ENCODE data around the gene DYNLT1.

DNA sequence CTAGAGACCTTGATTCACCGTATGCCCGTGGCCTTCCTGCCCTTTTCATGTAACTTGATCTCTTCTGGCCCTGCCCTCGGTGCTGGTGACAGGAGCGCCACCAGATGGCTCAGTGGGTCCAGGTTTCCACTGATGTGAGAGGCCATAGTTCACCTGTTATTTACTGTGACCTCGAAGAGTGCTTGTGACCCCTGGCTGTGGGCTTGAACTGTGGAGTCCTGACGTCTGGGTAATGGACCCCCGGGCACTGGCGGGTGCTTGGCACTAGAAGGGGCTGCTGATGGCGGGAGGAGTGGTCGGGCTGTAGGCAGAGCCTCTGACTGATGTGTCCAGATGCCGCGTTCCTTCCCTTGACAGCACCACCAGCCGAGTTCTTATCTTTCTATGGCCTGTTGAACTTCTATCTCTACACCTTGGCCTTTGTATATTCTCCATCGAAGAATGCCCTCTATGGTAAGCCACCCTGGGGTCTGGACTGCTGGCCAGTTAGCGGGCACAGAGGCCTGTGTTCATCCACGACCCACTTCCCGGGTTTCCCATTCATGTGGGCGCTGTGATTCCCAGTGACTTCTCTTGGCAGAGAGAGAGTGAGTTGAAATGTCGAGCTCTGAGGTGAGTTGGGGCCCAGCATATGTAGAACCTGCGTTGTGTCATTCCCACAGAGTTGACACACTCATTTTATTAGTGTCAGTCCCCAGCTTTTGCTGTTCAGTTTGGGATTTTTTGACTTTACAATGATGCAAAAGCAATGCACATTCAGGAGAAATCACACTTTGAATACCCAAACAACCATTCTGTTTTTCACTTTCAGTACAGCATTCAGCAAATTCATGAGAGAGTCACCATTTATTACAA, 14.9 kb downstream of the DYNLT1 start:
- TF ChIP-seq TAF1 (IDR thresholded peaks at IDR 0.05; ENCODE audit: low read depth) (no peak), ZBTB7A (IDR thresholded peaks at IDR 0.05; ENCODE audit: low read depth) (no peak), CREB1 (IDR thresholded peaks at IDR 0.05; ENCODE audit: low read depth) (no peak), RAD21 (IDR thresholded peaks at IDR 0.05; ENCODE audit: low read depth) (peak; percentile 81), YY1 (IDR thresholded peaks at IDR 0.05; ENCODE audit: low read depth) (no peak), EP300 (IDR thresholded peaks at IDR 0.05; ENCODE audit: borderline replicate concordance) (0 out of 2 replicates have a peak, but pooled peaks have one; percentile 13), EGR1 (IDR thresholded peaks at IDR 0.05) (no peak)
- TF ChIP-seq, protein P1, sequence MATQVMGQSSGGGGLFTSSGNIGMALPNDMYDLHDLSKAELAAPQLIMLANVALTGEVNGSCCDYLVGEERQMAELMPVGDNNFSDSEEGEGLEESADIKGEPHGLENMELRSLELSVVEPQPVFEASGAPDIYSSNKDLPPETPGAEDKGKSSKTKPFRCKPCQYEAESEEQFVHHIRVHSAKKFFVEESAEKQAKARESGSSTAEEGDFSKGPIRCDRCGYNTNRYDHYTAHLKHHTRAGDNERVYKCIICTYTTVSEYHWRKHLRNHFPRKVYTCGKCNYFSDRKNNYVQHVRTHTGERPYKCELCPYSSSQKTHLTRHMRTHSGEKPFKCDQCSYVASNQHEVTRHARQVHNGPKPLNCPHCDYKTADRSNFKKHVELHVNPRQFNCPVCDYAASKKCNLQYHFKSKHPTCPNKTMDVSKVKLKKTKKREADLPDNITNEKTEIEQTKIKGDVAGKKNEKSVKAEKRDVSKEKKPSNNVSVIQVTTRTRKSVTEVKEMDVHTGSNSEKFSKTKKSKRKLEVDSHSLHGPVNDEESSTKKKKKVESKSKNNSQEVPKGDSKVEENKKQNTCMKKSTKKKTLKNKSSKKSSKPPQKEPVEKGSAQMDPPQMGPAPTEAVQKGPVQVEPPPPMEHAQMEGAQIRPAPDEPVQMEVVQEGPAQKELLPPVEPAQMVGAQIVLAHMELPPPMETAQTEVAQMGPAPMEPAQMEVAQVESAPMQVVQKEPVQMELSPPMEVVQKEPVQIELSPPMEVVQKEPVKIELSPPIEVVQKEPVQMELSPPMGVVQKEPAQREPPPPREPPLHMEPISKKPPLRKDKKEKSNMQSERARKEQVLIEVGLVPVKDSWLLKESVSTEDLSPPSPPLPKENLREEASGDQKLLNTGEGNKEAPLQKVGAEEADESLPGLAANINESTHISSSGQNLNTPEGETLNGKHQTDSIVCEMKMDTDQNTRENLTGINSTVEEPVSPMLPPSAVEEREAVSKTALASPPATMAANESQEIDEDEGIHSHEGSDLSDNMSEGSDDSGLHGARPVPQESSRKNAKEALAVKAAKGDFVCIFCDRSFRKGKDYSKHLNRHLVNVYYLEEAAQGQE (IDR thresholded peaks at IDR 0.05; ENCODE audit: low read depth) = no peak
- TF ChIP-seq, protein P2, sequence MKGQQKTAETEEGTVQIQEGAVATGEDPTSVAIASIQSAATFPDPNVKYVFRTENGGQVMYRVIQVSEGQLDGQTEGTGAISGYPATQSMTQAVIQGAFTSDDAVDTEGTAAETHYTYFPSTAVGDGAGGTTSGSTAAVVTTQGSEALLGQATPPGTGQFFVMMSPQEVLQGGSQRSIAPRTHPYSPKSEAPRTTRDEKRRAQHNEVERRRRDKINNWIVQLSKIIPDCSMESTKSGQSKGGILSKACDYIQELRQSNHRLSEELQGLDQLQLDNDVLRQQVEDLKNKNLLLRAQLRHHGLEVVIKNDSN (IDR thresholded peaks at IDR 0.05) = no peak
- TF ChIP-seq, protein P3, sequence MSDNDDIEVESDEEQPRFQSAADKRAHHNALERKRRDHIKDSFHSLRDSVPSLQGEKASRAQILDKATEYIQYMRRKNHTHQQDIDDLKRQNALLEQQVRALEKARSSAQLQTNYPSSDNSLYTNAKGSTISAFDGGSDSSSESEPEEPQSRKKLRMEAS (IDR thresholded peaks at IDR 0.05) = no peak
